ENCODE results near the gene PADI4. TPM values are rescaled to one million over a fixed set of nuclear protein-coding genes. Genes with fewer than 3 reads are reported as not detected.
"Not testable (repeated sequence)": the region's sequence is repeated elsewhere in the genome, so short reads cannot be mapped to it uniquely, and the experiment has no call there.

The PADI4 gene
- total RNA-seq, 1 donor, result not detected

GRCh38 chr1:17405898-17406759 lies 98.1 kb downstream of the PADI4 start:
- no peak overlapping the region for H3K4me3 ChIP-seq (ENCODE audit: low read depth, low read length)
- DNase-seq (ENCODE audit: low read depth), result peak; percentile 57
- peak; percentile 79 for TF ChIP-seq CTCF (IDR thresholded peaks at IDR 0.05; ENCODE audit: insufficient read depth, low read length)

GRCh38 chr1:17406760-17407475 lies 98.9 kb downstream of the PADI4 start:
- H3K4me3 ChIP-seq (ENCODE audit: low read depth, low read length); DNase-seq (ENCODE audit: low read depth): not testable (repeated sequence)

- not testable (repeated sequence) for H3K4me3 ChIP-seq (ENCODE audit: low read depth, low read length); DNase-seq (ENCODE audit: low read depth)
Observed at GRCh38 chr1:17407786-17408514, 100.0 kb downstream of the PADI4 start.

- no peak for TF ChIP-seq CTCF (IDR thresholded peaks at IDR 0.05; ENCODE audit: insufficient read depth, low read length)
- DNase-seq (ENCODE audit: low read depth), result no peak
Observed at GRCh38 chr1:17409391-17409811, 101.4 kb downstream of the PADI4 start.

GRCh38 chr1:17412093-17412870 lies 104.3 kb downstream of the PADI4 start:
- no peak for TF ChIP-seq CTCF (IDR thresholded peaks at IDR 0.05; ENCODE audit: insufficient read depth, low read length)
- no peak for DNase-seq (ENCODE audit: low read depth)
- no peak overlapping the region for H3K4me3 ChIP-seq (ENCODE audit: low read depth, low read length)

More at GRCh38 chr1:17409391-17409811, 101.4 kb downstream of the PADI4 start:
- no peak overlapping the region for H3K4me3 ChIP-seq (ENCODE audit: low read depth, low read length)

Small RNA genes within 50 kb of the gene (small RNA-seq; reads per million reads assigned to genes)
- not detected for gene MIR3972

Other genes starting within 250 kb of the PADI4 start
- gene PADI2, start 188.7 kb upstream of the PADI4 start, total RNA-seq (ENCODE audit: low replicate concordance), result 0.09 and 0.16 TPM in 2 replicates
- 0.09 TPM in 1 of 2 replicates, not detected in the other for gene PADI1, start 103.1 kb upstream of the PADI4 start, total RNA-seq (ENCODE audit: low replicate concordance)
- gene PADI3, start 59.1 kb upstream of the PADI4 start, total RNA-seq (ENCODE audit: low replicate concordance), result not detected in 2 replicates
- not detected in 2 replicates for gene PADI6, start 64.0 kb downstream of the PADI4 start, total RNA-seq (ENCODE audit: low replicate concordance)
- 40.1 and 46.0 TPM in 2 replicates for gene RCC2, start 131.5 kb downstream of the PADI4 start, total RNA-seq (ENCODE audit: low replicate concordance)
- 13.6 and 23.9 TPM in 2 replicates for gene ARHGEF10L, start 231.5 kb downstream of the PADI4 start, total RNA-seq (ENCODE audit: low replicate concordance)

Measured in fibroblast of the aortic adventitia (primary cell).